Suppressor macrophage (primary cell): Measurements from ENCODE around the gene KRT33B.

ENCODE experiments used
- DNase-seq, 4 experiments: peaks; one replicate each; pipeline ENCODE4 v3.0.0-alpha.2; 2020 to 2022

Gene KRT33B

GRCh38 chr17:41345992-41346391 is 23.6 kb downstream of the KRT33B start:
- DNase-seq = no peak

GRCh38 chr17:41343029-41343428 is 26.6 kb downstream of the KRT33B start:
- no peak for DNase-seq

- DNase-seq = no peak
These were observed 28.4 kb downstream of the KRT33B start for GRCh38 chr17:41340934-41341861.

GRCh38 chr17:41340494-41340893 is 29.1 kb downstream of the KRT33B start:
- DNase-seq = no peak

- no peak for DNase-seq
These were observed 29.9 kb downstream of the KRT33B start for GRCh38 chr17:41339571-41340172.

GRCh38 chr17:41338961-41339485 is 30.6 kb downstream of the KRT33B start:
- DNase-seq = peak; percentile 15 to 74 (median 58)

- DNase-seq = no peak
These were observed 33.9 kb downstream of the KRT33B start for GRCh38 chr17:41335747-41336146.

GRCh38 chr17:41334385-41335305 is 35.0 kb downstream of the KRT33B start:
- peak in 1 of 4 experiments; percentile 14 for DNase-seq

- no peak for DNase-seq
These were observed 35.8 kb downstream of the KRT33B start for GRCh38 chr17:41333836-41334235.

- DNase-seq = no peak
These were observed 36.5 kb downstream of the KRT33B start for GRCh38 chr17:41333098-41333497.

- DNase-seq = no peak
These were observed 37.4 kb downstream of the KRT33B start for GRCh38 chr17:41332239-41332638.

GRCh38 chr17:41331606-41332005 is 38.0 kb downstream of the KRT33B start:
- no peak for DNase-seq

GRCh38 chr17:41329279-41329948 is 40.2 kb downstream of the KRT33B start:
- DNase-seq = peak; percentile 52 to 78 (median 70)

- DNase-seq = no peak
These were observed 41.4 kb downstream of the KRT33B start for GRCh38 chr17:41328207-41328606.

- no peak for DNase-seq
These were observed 42.0 kb downstream of the KRT33B start for GRCh38 chr17:41327411-41328120.

- no peak for DNase-seq
These were observed 43.2 kb downstream of the KRT33B start for GRCh38 chr17:41326173-41327145.

GRCh38 chr17:41325611-41326010 is 44.0 kb downstream of the KRT33B start:
- DNase-seq = no peak

GRCh38 chr17:41325126-41325525 is 44.5 kb downstream of the KRT33B start:
- no peak for DNase-seq

- no peak for DNase-seq
These were observed 45.2 kb downstream of the KRT33B start for GRCh38 chr17:41324180-41325075.
